GM21360 (cell line): ENCODE results near the gene NRF1.

Source experiments
- ATAC-seq: cut with Tn5 transposase; IDR thresholded peaks from one replicate; pipeline ENCODE4 v1.9.1; 2021; ENCODE audit warnings: mild to moderate bottlenecking, moderate library complexity; ENCODE audit not compliant: unreplicated experiment

Gene NRF1

GRCh38 chr7:129724796-129725195 lies 113.3 kb downstream of the NRF1 start:
- ATAC-seq: no peak

DNA sequence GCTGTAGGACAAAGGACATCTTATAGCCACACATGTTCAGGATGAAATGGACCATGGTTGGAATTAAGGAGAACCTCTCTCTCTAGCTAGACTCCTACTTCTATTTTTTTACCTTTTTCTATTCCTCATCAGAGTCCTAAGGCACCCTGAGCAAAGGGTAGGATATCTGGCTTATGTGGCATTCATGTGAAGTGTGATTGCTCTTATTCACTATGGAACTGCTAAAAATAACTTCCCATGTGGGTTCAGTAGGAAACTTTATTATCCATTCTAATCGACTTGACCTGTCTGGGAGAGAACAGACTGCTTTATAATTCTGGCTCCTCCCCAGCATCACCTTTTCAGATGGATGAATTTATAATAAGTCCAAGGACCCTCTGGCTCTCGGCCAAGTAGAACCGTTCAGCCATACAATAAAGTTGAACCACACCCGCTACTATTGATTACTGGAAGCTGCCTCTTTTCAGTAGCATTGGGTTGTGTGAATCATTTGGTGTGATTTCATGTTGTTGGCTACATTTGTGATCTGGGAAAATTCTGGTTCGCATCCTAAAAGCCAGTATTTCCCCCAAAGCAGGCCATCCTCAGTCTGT lies 117.5 kb downstream of the NRF1 start:
- no peak for ATAC-seq

DNA sequence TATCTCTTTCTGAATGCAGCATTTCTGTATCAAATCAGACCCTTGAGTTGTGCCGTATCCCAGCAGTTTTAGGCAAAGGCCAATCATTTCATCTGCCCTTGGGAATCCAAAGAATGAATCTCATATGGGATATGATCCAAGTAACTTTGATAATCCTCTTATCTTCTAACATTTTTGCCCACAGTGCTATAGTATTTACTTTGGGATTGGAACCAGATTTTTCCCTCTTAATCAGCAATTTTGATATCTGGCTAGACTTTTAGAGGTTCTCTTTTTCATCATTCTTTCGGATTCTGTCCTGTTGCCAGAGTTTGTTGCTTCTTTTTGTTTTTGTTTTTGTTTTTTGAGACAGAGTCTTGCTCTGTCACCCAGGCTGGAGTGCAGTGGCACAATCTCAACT lies 118.0 kb downstream of the NRF1 start:
- no peak for ATAC-seq

GRCh38 chr7:129730159-129730558 lies 118.6 kb downstream of the NRF1 start:
- ATAC-seq: no peak

GRCh38 chr7:129734400-129734799 lies 122.9 kb downstream of the NRF1 start:
- ATAC-seq: no peak

DNA sequence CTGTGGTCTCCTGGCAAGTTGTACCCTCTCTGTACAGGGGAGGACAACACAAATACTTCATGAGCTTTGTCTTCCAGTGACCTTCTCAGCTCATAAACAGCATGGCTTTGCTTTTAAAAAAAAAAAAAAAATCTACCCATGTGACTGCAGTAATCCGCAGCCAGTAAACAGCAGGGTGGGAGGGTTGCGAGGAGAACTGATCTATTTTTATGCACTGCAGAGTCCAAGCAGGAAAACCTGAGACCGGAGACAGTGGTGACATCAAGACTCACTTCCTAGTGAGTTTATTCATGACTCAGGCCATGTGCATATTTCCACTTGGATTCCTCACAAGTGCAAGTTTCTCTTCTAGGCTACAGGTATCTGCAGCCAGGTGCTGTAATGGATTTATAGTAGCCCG lies 127.9 kb downstream of the NRF1 start:
- ATAC-seq: no peak

- no peak for ATAC-seq
Measured at GRCh38 chr7:129740574-129741410, 129.3 kb downstream of the NRF1 start.

- no peak for ATAC-seq
Measured at GRCh38 chr7:129741743-129742213, 130.3 kb downstream of the NRF1 start.

- ATAC-seq: no peak
Measured at GRCh38 chr7:129742256-129742655, 130.7 kb downstream of the NRF1 start.

GRCh38 chr7:129746857-129747529 lies 135.5 kb downstream of the NRF1 start:
- no peak for ATAC-seq

GRCh38 chr7:129748356-129749109 lies 137.0 kb downstream of the NRF1 start:
- ATAC-seq: no peak

DNA sequence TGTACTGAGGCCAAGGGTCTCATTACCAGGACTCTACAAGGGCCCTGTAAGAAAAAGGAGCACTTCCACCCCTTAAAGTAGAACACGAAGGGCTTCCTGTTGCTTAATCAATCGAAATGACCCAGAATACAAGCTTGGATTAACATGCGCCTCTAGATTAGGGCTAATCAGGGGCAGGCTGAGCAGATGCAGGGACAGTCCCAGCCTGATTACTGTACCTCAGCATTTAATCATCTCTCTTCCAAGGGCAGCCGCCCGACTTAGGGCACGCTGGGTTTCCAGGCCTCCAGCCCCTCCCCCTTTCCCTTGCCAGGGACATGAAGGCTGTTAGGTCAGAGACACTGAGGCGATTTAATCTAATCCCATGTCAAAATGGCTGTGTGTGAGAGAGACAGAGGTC lies 138.6 kb downstream of the NRF1 start:
- ATAC-seq: no peak

DNA sequence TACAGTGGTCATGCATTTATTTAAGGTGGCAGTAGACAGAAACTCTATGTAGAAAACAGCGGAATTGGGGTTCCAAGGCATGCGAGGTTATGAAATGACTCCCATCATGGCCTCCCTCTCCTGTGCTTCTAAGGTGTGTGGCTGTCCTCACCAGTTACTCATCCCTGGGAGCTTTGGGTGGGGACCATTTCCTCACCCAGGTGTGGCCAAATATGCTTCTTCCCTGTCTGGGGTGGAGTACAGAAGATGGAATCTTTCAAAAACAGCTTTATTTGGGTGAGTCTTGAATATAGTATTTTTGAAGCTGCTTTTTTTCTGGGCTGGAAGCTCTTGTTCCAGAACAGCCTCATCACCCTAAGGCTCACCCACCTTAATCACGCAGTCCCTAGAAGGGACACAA lies 139.0 kb downstream of the NRF1 start:
- ATAC-seq: no peak

- ATAC-seq: no peak
Measured at GRCh38 chr7:129751916-129752315, 140.4 kb downstream of the NRF1 start.

- no peak for ATAC-seq
Measured at GRCh38 chr7:129752760-129753159, 141.2 kb downstream of the NRF1 start.

DNA sequence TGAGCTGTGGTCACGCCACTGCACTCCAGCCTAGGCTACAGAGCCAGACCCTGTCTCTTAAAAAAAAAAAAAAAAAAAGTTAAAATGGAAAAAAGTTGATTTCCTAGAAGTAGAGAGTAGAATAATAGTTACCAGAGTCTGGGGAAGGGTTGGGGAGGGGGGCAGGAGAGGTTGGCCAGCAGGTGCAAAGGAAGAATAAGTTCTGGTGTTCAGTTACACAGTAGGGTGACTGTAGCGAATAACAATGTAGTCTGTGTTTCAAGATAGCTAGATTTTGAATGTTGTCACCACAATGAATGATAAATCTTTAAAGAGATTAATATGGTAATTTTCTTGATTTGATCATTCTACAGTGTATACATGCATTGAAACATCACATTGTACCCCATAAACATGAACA lies 142.9 kb downstream of the NRF1 start:
- ATAC-seq: no peak

DNA sequence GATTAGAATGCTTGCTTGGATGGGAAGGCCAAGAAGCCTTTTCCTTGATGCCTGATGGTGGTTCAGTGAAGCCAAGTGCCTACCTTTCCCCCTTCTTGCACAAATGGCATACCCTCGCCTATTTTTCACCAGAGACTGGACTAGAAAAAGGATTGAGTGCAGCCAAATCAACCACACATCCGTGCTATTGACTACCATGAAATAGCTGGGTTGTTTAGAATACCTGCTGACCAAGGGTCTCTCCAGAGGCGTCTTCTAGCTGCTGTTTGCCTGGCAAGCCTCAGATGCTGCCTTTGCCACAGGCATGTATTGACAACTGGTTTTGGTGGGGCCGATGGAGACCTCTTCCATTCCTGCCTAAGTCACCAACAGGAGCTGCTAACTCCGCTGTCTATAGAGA lies 146.5 kb downstream of the NRF1 start:
- no peak for ATAC-seq

DNA sequence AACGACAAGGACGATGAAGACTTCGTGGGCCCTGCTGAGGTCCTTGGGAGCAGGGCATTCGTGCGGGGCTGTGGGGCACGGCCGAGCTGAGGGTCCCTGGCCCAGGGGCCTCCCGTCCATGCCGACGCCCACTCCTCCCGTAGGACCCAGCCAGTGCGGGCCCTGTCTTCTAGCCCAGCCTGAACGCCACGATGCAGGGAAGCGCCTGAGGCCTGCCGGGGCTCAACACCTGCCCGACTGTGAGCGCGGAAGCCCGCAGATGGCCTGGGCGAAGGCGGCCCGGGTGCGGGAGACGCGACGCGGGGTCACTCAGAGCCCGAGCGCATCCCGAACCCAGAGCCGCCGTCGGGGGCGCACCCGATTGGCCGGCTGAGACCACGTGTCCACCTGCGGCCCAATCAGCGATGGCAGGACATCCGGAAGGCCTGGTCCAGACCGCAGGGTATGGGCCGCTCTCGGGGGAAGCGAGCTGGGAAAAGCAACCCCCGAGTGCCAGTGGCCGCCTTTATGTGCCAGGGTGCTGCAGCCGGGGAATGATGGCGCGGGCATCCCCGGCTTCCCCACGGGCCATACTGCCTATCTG lies 151.0 kb downstream of the NRF1 start:
- ATAC-seq: no peak

DNA sequence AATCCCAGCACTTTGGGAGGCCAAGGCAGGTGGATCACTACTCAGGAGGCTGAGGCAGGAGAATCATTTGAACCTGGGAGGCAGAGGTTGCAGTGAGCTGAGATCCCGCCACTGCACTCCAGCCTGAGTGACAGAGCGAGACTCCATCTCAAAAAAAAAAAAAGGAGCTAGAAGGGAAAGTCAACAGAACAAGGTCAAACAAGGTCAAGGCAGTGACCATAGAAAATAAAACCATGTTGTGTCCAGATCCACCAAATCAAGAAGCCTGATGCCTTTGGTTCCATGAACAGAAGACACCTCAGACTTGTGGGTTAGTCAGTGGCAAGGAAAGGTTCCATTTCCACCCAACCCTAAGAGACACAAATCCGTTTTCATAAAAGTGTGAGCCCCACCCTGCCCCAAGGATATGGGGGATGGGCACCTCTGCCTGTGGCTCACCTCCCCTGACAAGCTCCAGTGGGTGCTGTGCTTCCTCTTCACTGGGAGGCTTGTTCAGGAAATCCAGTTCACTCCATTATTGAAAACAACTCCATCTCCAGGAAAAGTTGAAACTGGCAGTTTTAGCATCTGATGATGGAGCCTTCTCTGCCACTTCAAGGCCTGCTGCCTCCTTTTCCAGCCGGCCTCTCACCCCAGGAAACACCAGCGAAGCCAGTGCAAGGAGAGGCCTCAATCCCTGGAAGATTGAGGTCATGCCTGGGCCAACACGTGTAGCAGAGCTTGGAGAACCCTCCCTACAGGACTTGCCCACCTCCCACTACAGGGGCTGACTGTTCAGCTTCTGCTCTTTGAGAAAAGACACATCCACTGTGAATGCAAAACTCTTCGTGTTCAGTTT lies 152.9 kb downstream of the NRF1 start:
- ATAC-seq: no peak

DNA sequence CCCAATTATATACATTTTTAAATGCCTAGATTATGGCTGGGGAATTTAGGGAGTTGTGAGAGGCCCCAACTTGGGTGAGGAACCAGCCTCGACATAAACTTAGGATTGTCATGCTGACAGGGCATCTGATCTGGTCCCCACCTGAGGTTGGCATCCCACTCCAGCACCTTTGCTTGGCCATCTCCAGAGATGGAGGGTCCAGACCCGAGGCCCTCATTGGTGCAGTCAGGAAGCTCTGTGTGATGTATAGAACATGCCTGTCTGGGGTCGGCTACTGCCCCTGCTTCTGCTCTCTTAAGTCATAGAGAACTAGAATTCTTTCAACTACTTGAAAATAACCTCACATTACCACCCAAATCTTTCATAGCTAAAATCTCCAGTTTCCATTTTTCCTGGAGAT lies 153.8 kb downstream of the NRF1 start:
- no peak for ATAC-seq
